ENCODE data around the gene CRIM1. TPM values are rescaled to one million over a fixed set of nuclear protein-coding genes. Genes with fewer than 3 reads are reported as not detected.

CRIM1 gene
- total RNA-seq, 1 experiment from 2014 or later: 27.6 TPM

DNA sequence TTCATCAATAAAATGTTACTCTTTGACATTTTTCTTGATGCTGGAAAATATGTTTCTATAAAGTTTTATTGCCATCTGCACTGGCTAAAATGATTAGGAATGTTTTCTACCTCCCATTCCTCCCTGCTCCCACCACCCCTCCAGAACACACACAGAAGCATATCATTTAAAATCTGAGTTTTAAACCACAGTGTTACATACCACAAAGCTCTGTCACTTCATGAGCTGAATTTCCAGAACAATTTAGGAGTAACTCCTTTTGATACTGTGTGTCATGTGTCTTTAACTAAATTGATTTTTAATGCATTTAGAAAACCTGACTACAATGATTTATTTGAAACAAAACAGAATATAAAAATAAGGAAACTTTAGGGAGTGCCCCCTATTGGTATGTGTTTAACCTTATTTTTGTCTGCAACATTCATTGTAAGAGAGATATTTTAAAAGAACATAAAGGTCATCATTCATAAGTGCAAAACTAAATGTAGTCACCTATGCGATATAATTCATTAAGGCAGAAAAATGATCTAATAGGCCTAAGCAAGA is 190.4 kb downstream of the CRIM1 start:
- no peak for DNase-seq
- H2BK120ac ChIP-seq (ENCODE audit: low read depth, low read length, poor library complexity, severe bottlenecking): no peak overlapping the region
- H3K4ac ChIP-seq (ENCODE audit: low read depth, low read length): no peak overlapping the region
- no peaks in the 10 kb centered on the region for H3K27me3 ChIP-seq (ENCODE audit: insufficient read depth, low read length)
- TF ChIP-seq, protein P1, sequence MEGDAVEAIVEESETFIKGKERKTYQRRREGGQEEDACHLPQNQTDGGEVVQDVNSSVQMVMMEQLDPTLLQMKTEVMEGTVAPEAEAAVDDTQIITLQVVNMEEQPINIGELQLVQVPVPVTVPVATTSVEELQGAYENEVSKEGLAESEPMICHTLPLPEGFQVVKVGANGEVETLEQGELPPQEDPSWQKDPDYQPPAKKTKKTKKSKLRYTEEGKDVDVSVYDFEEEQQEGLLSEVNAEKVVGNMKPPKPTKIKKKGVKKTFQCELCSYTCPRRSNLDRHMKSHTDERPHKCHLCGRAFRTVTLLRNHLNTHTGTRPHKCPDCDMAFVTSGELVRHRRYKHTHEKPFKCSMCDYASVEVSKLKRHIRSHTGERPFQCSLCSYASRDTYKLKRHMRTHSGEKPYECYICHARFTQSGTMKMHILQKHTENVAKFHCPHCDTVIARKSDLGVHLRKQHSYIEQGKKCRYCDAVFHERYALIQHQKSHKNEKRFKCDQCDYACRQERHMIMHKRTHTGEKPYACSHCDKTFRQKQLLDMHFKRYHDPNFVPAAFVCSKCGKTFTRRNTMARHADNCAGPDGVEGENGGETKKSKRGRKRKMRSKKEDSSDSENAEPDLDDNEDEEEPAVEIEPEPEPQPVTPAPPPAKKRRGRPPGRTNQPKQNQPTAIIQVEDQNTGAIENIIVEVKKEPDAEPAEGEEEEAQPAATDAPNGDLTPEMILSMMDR (conservative IDR thresholded peaks at IDR 0.05): peak; percentile 37; the same call in 2 of the 3 replicates
- Mint-ChIP-seq H3K27ac (peak overlapping the region in 1 of 3 experiments; percentile 76; a peak in 1 of 7 replicates), H3K9me3 (no peaks in the 10 kb centered on the region), H3K36me3 (ENCODE audit: insufficient read depth in 1 of 3, low read depth in 3 of 3) (peaks cover 6 to 57% (median 36%) of the 10 kb centered on the region in 3 experiments; a peak in 5 of 7 replicates), H3K4me3 (no peak overlapping the region), H3K27me3 (ENCODE audit: low read depth) (no peaks in the 10 kb centered on the region), H3K4me1 (no peaks in the 10 kb centered on the region)
- no peak overlapping the region for H3K9ac ChIP-seq (ENCODE audit: extremely low read depth, insufficient read length, low read length)
- no peak overlapping the region for H4K8ac ChIP-seq (replicated peaks; ENCODE audit: insufficient read length, low read depth, low read length)
- H2BK20ac ChIP-seq (ENCODE audit: low read depth, low read length, poor library complexity, severe bottlenecking): no peak overlapping the region
- no CpG with 5 or more reads among the region's 1 CpG for WGBS (ENCODE audit: extremely low coverage, insufficient read length, low lambda C conversion rate)
- no peak overlapping the region for H3K27ac ChIP-seq (ENCODE audit: insufficient read length, low read depth, low read length)
- no peak overlapping the region for H4K91ac ChIP-seq (ENCODE audit: insufficient read length, low read depth, low read length)
- H3K79me2 ChIP-seq (ENCODE audit: insufficient read depth, low read length): no peaks in the 10 kb centered on the region
- H3T11ph ChIP-seq (ENCODE audit: low read length): no peak overlapping the region
- H2BK5ac ChIP-seq (ENCODE audit: insufficient read length, low read length): no peak overlapping the region
- H2AK5ac ChIP-seq (ENCODE audit: insufficient read length, low read length): no peak overlapping the region
- no peak overlapping the region for H3K56ac ChIP-seq (ENCODE audit: insufficient read length, low read depth, low read length)
- no peak overlapping the region for H3K4me2 ChIP-seq (ENCODE audit: insufficient read depth, insufficient read length, low read length)
- H3K14ac ChIP-seq (ENCODE audit: insufficient read depth, low read length): no peak overlapping the region
- H3K9me3 ChIP-seq (ENCODE audit: control insufficient read depth, low read depth, low read length): no peaks in the 10 kb centered on the region
- H2AFZ ChIP-seq (ENCODE audit: low read length): no peak overlapping the region
- no peaks in the 10 kb centered on the region for H4K20me1 ChIP-seq (ENCODE audit: control insufficient read depth, insufficient read depth, insufficient read length)
- no peak overlapping the region for H2BK15ac ChIP-seq (ENCODE audit: low read depth, low read length)
- no peaks in the 10 kb centered on the region for H3K4me1 ChIP-seq (ENCODE audit: insufficient read depth, low read length)
- H3K23ac ChIP-seq (ENCODE audit: insufficient read length, low read depth, low read length): no peak overlapping the region
- no peaks in the 10 kb centered on the region for H3K23me2 ChIP-seq (ENCODE audit: insufficient read length, low read depth, low read length, poor library complexity, severe bottlenecking)
- H4K5ac ChIP-seq (ENCODE audit: insufficient read length, low read depth, low read length): no peak overlapping the region
- no peak overlapping the region for H2BK12ac ChIP-seq (ENCODE audit: insufficient read length, low read depth, low read length)
- no peak overlapping the region for H3K18ac ChIP-seq (ENCODE audit: insufficient read length, low read depth, low read length)
- no peaks in the 10 kb centered on the region for H3K79me1 ChIP-seq (ENCODE audit: insufficient read depth, low read depth, low read length, poor library complexity, severe bottlenecking)
